ENCODE results near the gene ZNRF1.
A peak's percentile ranks its signal among the peaks of the same experiment; 100 is the strongest.
"Not testable (repeated sequence)": the region's sequence is repeated elsewhere in the genome, so short reads cannot be mapped to it uniquely, and the experiment has no call there.

ZNRF1 gene

GRCh38 chr16:74998481-74999218 lies at the start of gene ZNRF1:
TSS of gene ZNRF1 (plus strand) at chr16:74999024. CDS start at chr16:74999672, 648 bp downstream.
- peak; percentile 95 for DNase-seq (ENCODE audit: low spot score)

GRCh38 chr16:74949309-74949708 lies 49.5 kb upstream of the ZNRF1 start:
- DNase-seq (ENCODE audit: low spot score) = no peak

- no peak for DNase-seq (ENCODE audit: low spot score)
These were observed 48.3 kb upstream of the ZNRF1 start for GRCh38 chr16:74950511-74950910.

- no peak for DNase-seq (ENCODE audit: low spot score)
These were observed 47.6 kb upstream of the ZNRF1 start for GRCh38 chr16:74951206-74951605.

GRCh38 chr16:74951681-74952080 lies 47.1 kb upstream of the ZNRF1 start:
- no peak for DNase-seq (ENCODE audit: low spot score)

GRCh38 chr16:74954763-74955162 lies 44.1 kb upstream of the ZNRF1 start:
- no peak for DNase-seq (ENCODE audit: low spot score)

- no peak for DNase-seq (ENCODE audit: low spot score)
These were observed 25.5 kb upstream of the ZNRF1 start for GRCh38 chr16:74973304-74973703.

- DNase-seq (ENCODE audit: low spot score) = no peak
These were observed 23.2 kb upstream of the ZNRF1 start for GRCh38 chr16:74975591-74975990.

GRCh38 chr16:74982256-74982655 lies 16.6 kb upstream of the ZNRF1 start:
- DNase-seq (ENCODE audit: low spot score) = no peak

- no peak for DNase-seq (ENCODE audit: low spot score)
These were observed 14.7 kb upstream of the ZNRF1 start for GRCh38 chr16:74984194-74984528.

- peak; percentile 95 for DNase-seq (ENCODE audit: low spot score)
These were observed 14.1 kb upstream of the ZNRF1 start, which contains the start of gene WDR59 for GRCh38 chr16:74984529-74985296. TSS of gene WDR59 (minus strand) at chr16:74985123. CDS start at chr16:74985017, 106 bp downstream.

- no peak for DNase-seq (ENCODE audit: low spot score)
These were observed 11.7 kb upstream of the ZNRF1 start for GRCh38 chr16:74987027-74987681.

GRCh38 chr16:74989864-74990263 lies 9.0 kb upstream of the ZNRF1 start:
- DNase-seq (ENCODE audit: low spot score) = not testable (repeated sequence)

- no peak for DNase-seq (ENCODE audit: low spot score)
These were observed 8.0 kb upstream of the ZNRF1 start for GRCh38 chr16:74990832-74991231.

GRCh38 chr16:74991268-74991592 lies 7.6 kb upstream of the ZNRF1 start:
- no peak for DNase-seq (ENCODE audit: low spot score)

- DNase-seq (ENCODE audit: low spot score) = no peak
These were observed 7.0 kb upstream of the ZNRF1 start for GRCh38 chr16:74991593-74992403.

- no peak for DNase-seq (ENCODE audit: low spot score)
These were observed 2.8 kb upstream of the ZNRF1 start for GRCh38 chr16:74995986-74996385.

- no peak for DNase-seq (ENCODE audit: low spot score)
These were observed 1.8 kb upstream of the ZNRF1 start for GRCh38 chr16:74997042-74997491.

GRCh38 chr16:74999219-74999608 lies 390 bp downstream of the ZNRF1 start:
- no peak for DNase-seq (ENCODE audit: low spot score)

- peak; percentile 58 for DNase-seq (ENCODE audit: low spot score)
These were observed 1.0 kb downstream of the ZNRF1 start for GRCh38 chr16:74999609-75000480.

- DNase-seq (ENCODE audit: low spot score) = peak; percentile 43
These were observed 1.8 kb downstream of the ZNRF1 start for GRCh38 chr16:75000481-75001081.

All from D341Med (cell line).